GM19438 (cell line): ENCODE data around the gene THSD8.
A peak's percentile ranks its signal among the peaks of the same experiment; 100 is the strongest.
"Not testable (repeated sequence)": the region's sequence is repeated elsewhere in the genome, so short reads cannot be mapped to it uniquely, and the experiment has no call there.

ENCODE experiments used
- ATAC-seq: cut with Tn5 transposase; IDR thresholded peaks from one replicate; pipeline ENCODE4 v1.9.1; 2021; ENCODE audit warnings: low read depth; ENCODE audit not compliant: unreplicated experiment

The THSD8 gene

GRCh38 chr19:12792051-12792852, 9.6 kb upstream of the THSD8 start:
- ATAC-seq = no peak

GRCh38 chr19:12792853-12793289, 9.0 kb upstream of the THSD8 start:
- no peak for ATAC-seq

- peak; percentile 7 for ATAC-seq
Observed at GRCh38 chr19:12793290-12794195, 8.3 kb upstream of the THSD8 start.

GRCh38 chr19:12794196-12794941, 7.5 kb upstream of the THSD8 start:
- ATAC-seq = no peak

GRCh38 chr19:12794971-12795381, 6.9 kb upstream of the THSD8 start:
- ATAC-seq = no peak

- ATAC-seq = no peak
Observed at GRCh38 chr19:12796146-12797071, 5.5 kb upstream of the THSD8 start.

- ATAC-seq = no peak
Observed at GRCh38 chr19:12797141-12797587, 4.7 kb upstream of the THSD8 start.

- not testable (repeated sequence) for ATAC-seq
Observed at GRCh38 chr19:12797607-12798006, 4.3 kb upstream of the THSD8 start.

GRCh38 chr19:12799742-12800465, 2.0 kb upstream of the THSD8 start:
- no peak for ATAC-seq

GRCh38 chr19:12800466-12800770, 1.5 kb upstream of the THSD8 start:
- ATAC-seq = no peak

- ATAC-seq = no peak
Observed at GRCh38 chr19:12800923-12801465, 875 bp upstream of the THSD8 start.

GRCh38 chr19:12802267-12803106, 618 bp downstream of the THSD8 start:
- no peak for ATAC-seq

GRCh38 chr19:12804051-12804450, 2.2 kb downstream of the THSD8 start:
- ATAC-seq = no peak

GRCh38 chr19:12806242-12807081, 4.6 kb downstream of the THSD8 start, which contains the start of gene RNASEH2A:
Gene RNASEH2A (plus strand): TSS chr19:12806584. CDS start chr19:12806674, 90 bp downstream.
- peak; percentile 60 for ATAC-seq

GRCh38 chr19:12815088-12815487, 13.2 kb downstream of the THSD8 start:
- no peak for ATAC-seq

- ATAC-seq = not testable (repeated sequence)
Observed at GRCh38 chr19:12817188-12817587, 15.3 kb downstream of the THSD8 start.

GRCh38 chr19:12817810-12818209, 15.9 kb downstream of the THSD8 start:
- not testable (repeated sequence) for ATAC-seq
